HEK293 (cell line): ENCODE results near the gene PLEKHA1.

Experiments used
- CTCF ChIA-PET: fragments of 350-600 bp; formaldehyde crosslinking; extraction: SDS; loops from one replicate; lab custom pipeline; 2021; ENCODE audit warnings: antibody characterized with exemption; lab: Yijun Ruan, JAX
- POLR2A ChIA-PET: fragments of 300-600 bp; formaldehyde crosslinking; extraction: SDS; loops from one replicate; lab custom pipeline; 2020; ENCODE audit warnings: antibody characterized with exemption, inconsistent platforms; lab: Yijun Ruan, JAX
- H3K27ac ChIP-seq: fragments of 200-500 bp; sonication (Bioruptor generic); 2 replicates; pipeline ENCODE4 v1.5.1; 2014; ENCODE audit warnings: low read depth, low read length, control low read depth, inconsistent platforms; ENCODE audit errors: extremely low read depth
- H3K36me3 ChIP-seq, 2 experiments: fragments of 200-500 bp in 1 of 2; sonication (Bioruptor generic) in 1 of 2; 1 replicate in 1 of 2; 2 replicates in 1 of 2; pipeline ENCODE4 v1.5.1; 2014 to 2017; ENCODE audit warnings: inconsistent platforms in 2 of 2, low read length in 2 of 2; ENCODE audit not compliant: control insufficient read depth in 2 of 2, insufficient read depth in 1 of 2
- H3K4me1 ChIP-seq: fragments of 200-500 bp; sonication (Bioruptor generic); 2 replicates; pipeline ENCODE4 v1.5.1; 2014; ENCODE audit warnings: mild to moderate bottlenecking, low read length, inconsistent platforms; ENCODE audit not compliant: control insufficient read depth, insufficient read depth
- H3K4me3 ChIP-seq: 2 replicates; pipeline ENCODE4 v1.5.1; 2011; ENCODE audit warnings: low read depth, mild to moderate bottlenecking, control low read depth, low read length, moderate library complexity
- H3K9me3 ChIP-seq: fragments of 200-500 bp; sonication (Bioruptor generic); 2 replicates; pipeline ENCODE4 v1.5.1; 2014; ENCODE audit warnings: low read depth, low read length, inconsistent platforms; ENCODE audit not compliant: control insufficient read depth, insufficient read depth
- EGR2 ChIP-seq: fragments of 450-650 bp; formaldehyde crosslinking; IDR thresholded peaks from 2 replicates; pipeline ENCODE4 v1.5.1; 2016; ENCODE audit warnings: low read depth, missing biosample characterization, missing genetic modification characterization
- PBX3 ChIP-seq: sonication (generic); formaldehyde crosslinking; IDR thresholded peaks from 2 replicates; pipeline ENCODE4 v1.8.1; 2022; ENCODE audit warnings: mild to moderate bottlenecking, moderate library complexity, missing genetic modification reagents
- TSHZ1 ChIP-seq: fragments of 450-650 bp; formaldehyde crosslinking; IDR thresholded peaks from 2 replicates; pipeline ENCODE4 v1.5.1; 2016; ENCODE audit warnings: missing biosample characterization, missing genetic modification characterization, borderline replicate concordance
- ZFHX2 ChIP-seq: fragments of 450-650 bp; formaldehyde crosslinking; conservative IDR thresholded peaks from 2 replicates; pipeline ENCODE4 v1.5.1; 2016; ENCODE audit warnings: missing biosample characterization, missing genetic modification characterization
- ZFP41 ChIP-seq: fragments of 450-650 bp; formaldehyde crosslinking; IDR thresholded peaks from 2 replicates; pipeline ENCODE4 v1.5.1; 2016; ENCODE audit warnings: missing biosample characterization, missing genetic modification characterization, borderline replicate concordance
- ZNF114 ChIP-seq: fragments of 450-650 bp; formaldehyde crosslinking; IDR thresholded peaks from 2 replicates; pipeline ENCODE4 v1.5.0; 2017; ENCODE audit warnings: missing biosample characterization, missing genetic modification characterization
- ZNF175 ChIP-seq: fragments of 450-650 bp; formaldehyde crosslinking; IDR thresholded peaks from 2 replicates; pipeline ENCODE4 v1.5.1; 2016; ENCODE audit warnings: missing biosample characterization, missing genetic modification characterization
- ZNF223 ChIP-seq: fragments of 450-650 bp; formaldehyde crosslinking; IDR thresholded peaks from 2 replicates; pipeline ENCODE4 v1.5.1; 2016; ENCODE audit warnings: missing biosample characterization, missing genetic modification characterization
- ZNF239 ChIP-seq: fragments of 450-650 bp; formaldehyde crosslinking; IDR thresholded peaks from 2 replicates; pipeline ENCODE4 v1.5.1; 2016; ENCODE audit warnings: missing biosample characterization, missing genetic modification characterization
- ZNF24 ChIP-seq: fragments of 450-650 bp; formaldehyde crosslinking; IDR thresholded peaks from 2 replicates; pipeline ENCODE4 v1.5.1; 2016; ENCODE audit warnings: missing biosample characterization, missing genetic modification characterization
- ZNF26 ChIP-seq: fragments of 450-650 bp; formaldehyde crosslinking; IDR thresholded peaks from 2 replicates; pipeline ENCODE4 v1.5.1; 2016; ENCODE audit warnings: missing biosample characterization, missing genetic modification characterization
- ZNF394 ChIP-seq: fragments of 450-650 bp; formaldehyde crosslinking; IDR thresholded peaks from 2 replicates; pipeline ENCODE4 v1.5.1; 2016; ENCODE audit warnings: missing biosample characterization, missing genetic modification characterization, mild to moderate bottlenecking, moderate library complexity, borderline replicate concordance
- ZNF423 ChIP-seq: fragments of 450-650 bp; formaldehyde crosslinking; IDR thresholded peaks from 2 replicates; pipeline ENCODE4 v1.5.1; 2016; ENCODE audit warnings: missing biosample characterization, missing genetic modification characterization
- ZNF48 ChIP-seq: fragments of 450-650 bp; formaldehyde crosslinking; IDR thresholded peaks from 2 replicates; pipeline ENCODE4 v1.5.1; 2016; ENCODE audit warnings: missing biosample characterization, missing genetic modification characterization
- ZNF549 ChIP-seq: fragments of 450-650 bp; IDR thresholded peaks from 2 replicates; pipeline ENCODE4 v1.5.1; 2018; ENCODE audit warnings: missing biosample characterization, missing genetic modification characterization, mild to moderate bottlenecking, inconsistent platforms, moderate library complexity
- ZNF704 ChIP-seq: fragments of 450-650 bp; formaldehyde crosslinking; IDR thresholded peaks from 2 replicates; pipeline ENCODE4 v1.5.1; 2016; ENCODE audit warnings: missing biosample characterization, missing genetic modification characterization
- TF ChIP-seq, protein P1 (sequence below): fragments of 450-650 bp; IDR thresholded peaks from 2 replicates; pipeline ENCODE4 v1.5.1; 2018; ENCODE audit warnings: missing biosample characterization, missing genetic modification characterization
- TF ChIP-seq, protein P2 (sequence below): fragments of 450-650 bp; formaldehyde crosslinking; IDR thresholded peaks from 2 replicates; pipeline ENCODE4 v1.5.1; 2016; ENCODE audit warnings: missing biosample characterization, missing genetic modification characterization

PLEKHA1 gene

GRCh38 chr10:122357685-122358084, 16.8 kb upstream of the PLEKHA1 start:
- CTCF ChIA-PET, result interaction anchor here (1.5 kb wide), 1 partner anchor 208 kb away, joined by 3 read pairs; no protein-coding TSS in a partner anchor
- POLR2A ChIA-PET, result interaction anchor here (1.5 kb wide), 1 partner anchor 17 kb away, joined by 3 read pairs; the partner anchor contains the start of gene PLEKHA1
- no peaks in the 10 kb centered on the region for H3K36me3 ChIP-seq
- H3K4me1 ChIP-seq, result no peaks in the 10 kb centered on the region
- no peaks in the 10 kb centered on the region; the same call in 1 of the 2 replicates for H3K9me3 ChIP-seq
- H3K4me3 ChIP-seq, result no peak overlapping the region
- H3K27ac ChIP-seq, result no peak overlapping the region
- TF ChIP-seq ZNF423 (tag by site-specific recombination) (no peak), ZFHX2 (peak; percentile 55), ZNF26 (tag by site-specific recombination) (no peak), EGR2 (peak; percentile 77), ZNF24 (tag by site-specific recombination) (no peak)
- TF ChIP-seq, protein P1, sequence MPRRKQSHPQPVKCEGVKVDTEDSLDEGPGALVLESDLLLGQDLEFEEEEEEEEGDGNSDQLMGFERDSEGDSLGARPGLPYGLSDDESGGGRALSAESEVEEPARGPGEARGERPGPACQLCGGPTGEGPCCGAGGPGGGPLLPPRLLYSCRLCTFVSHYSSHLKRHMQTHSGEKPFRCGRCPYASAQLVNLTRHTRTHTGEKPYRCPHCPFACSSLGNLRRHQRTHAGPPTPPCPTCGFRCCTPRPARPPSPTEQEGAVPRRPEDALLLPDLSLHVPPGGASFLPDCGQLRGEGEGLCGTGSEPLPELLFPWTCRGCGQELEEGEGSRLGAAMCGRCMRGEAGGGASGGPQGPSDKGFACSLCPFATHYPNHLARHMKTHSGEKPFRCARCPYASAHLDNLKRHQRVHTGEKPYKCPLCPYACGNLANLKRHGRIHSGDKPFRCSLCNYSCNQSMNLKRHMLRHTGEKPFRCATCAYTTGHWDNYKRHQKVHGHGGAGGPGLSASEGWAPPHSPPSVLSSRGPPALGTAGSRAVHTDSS (tag by site-specific recombination), result no peak

DNA sequence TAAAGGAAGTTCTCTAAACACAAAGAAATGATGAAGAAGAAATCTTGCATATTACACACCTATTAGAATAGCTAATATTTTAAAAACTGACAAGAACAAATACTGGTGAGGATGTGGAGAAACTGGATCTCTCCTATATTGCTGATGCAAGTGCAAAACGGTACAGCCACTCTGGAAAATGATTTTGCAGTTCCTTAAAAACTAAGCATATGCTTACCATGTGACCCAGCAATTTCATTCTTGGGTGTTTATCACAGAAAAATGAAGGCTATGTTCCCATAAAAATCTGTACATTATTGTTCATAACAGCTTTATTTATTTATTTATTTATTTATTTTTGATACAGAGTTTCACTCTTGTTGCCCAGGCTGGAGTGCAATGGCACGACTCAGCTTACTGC, 14.9 kb upstream of the PLEKHA1 start:
- Histone ChIP-seq H3K4me3 (no peak overlapping the region), H3K36me3 (no peaks in the 10 kb centered on the region), H3K9me3 (no peaks in the 10 kb centered on the region; the same call in 1 of the 2 replicates), H3K4me1 (no peaks in the 10 kb centered on the region), H3K27ac (no peak overlapping the region)
- POLR2A ChIA-PET, result interaction anchor here (0.6 kb wide), 1 partner anchor 82 kb away, joined by 3 read pairs; no protein-coding TSS in a partner anchor
- TF ChIP-seq ZNF394, result no peak
- no peak for TF ChIP-seq ZNF175 (tag by site-specific recombination)
- TF ChIP-seq ZNF223 (tag by site-specific recombination), result no peak
- no peak for TF ChIP-seq TSHZ1 (tag by site-specific recombination)
- TF ChIP-seq PBX3 (CRISPR knock-in tag), result no peak
- TF ChIP-seq ZNF48 (tag by site-specific recombination), result no peak
- no peak for TF ChIP-seq ZNF239 (tag by site-specific recombination)
- CTCF ChIA-PET, result interaction anchor here (0.7 to 2.3 kb wide), 3 partner anchors 10 to 963 kb away, joined by 3 to 7 read pairs (median 3); no protein-coding TSS in a partner anchor

DNA sequence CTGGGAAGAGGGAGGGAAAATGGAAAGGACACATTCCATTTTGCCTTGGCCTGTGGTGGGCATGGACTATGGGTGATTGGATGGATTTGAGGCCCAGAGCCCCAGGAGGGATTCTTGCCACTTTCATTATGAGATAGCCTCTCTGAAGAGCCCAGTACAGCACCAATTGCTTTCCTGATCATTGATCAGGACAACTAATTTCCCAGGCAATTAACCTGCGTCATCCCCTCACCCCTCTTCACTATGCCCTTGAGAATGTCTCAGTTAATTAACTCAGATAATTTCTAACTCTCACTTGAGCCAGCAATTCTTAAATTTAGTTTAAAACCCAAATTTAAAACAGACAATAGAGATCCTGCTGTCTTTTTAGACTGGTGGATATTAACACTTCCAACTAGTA, 13.5 kb upstream of the PLEKHA1 start:
- CTCF ChIA-PET, result no interaction called here
- Histone ChIP-seq H3K4me3 (no peak overlapping the region), H3K27ac (no peak overlapping the region), H3K4me1 (no peaks in the 10 kb centered on the region), H3K36me3 (no peaks in the 10 kb centered on the region), H3K9me3 (no peaks in the 10 kb centered on the region; the same call in 1 of the 2 replicates)
- TF ChIP-seq ZNF114 (tag by site-specific recombination) (no peak), ZNF704 (no peak), ZNF549 (no peak), ZFP41 (tag by site-specific recombination) (no peak), ZNF24 (tag by site-specific recombination) (no peak)
- TF ChIP-seq, protein P2, sequence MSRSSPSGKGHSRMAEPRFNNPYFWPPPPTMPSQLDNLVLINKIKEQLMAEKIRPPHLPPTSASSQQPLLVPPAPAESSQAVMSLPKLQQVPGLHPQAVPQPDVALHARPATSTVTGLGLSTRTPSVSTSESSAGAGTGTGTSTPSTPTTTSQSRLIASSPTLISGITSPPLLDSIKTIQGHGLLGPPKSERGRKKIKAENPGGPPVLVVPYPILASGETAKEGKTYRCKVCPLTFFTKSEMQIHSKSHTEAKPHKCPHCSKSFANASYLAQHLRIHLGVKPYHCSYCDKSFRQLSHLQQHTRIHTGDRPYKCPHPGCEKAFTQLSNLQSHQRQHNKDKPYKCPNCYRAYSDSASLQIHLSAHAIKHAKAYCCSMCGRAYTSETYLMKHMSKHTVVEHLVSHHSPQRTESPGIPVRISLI (tag by site-specific recombination), result no peak
- POLR2A ChIA-PET, result interaction anchor here (0.9 kb wide), 1 partner anchor 13 kb away, joined by 3 read pairs; no protein-coding TSS in a partner anchor
